ENCODE data around the gene ABLIM1. TPM values are rescaled to one million over a fixed set of nuclear protein-coding genes. Genes with fewer than 3 reads are reported as not detected.

ABLIM1 gene
- polyA plus RNA-seq, 1 donor from 2014 or later: 10.1 TPM

DNA sequence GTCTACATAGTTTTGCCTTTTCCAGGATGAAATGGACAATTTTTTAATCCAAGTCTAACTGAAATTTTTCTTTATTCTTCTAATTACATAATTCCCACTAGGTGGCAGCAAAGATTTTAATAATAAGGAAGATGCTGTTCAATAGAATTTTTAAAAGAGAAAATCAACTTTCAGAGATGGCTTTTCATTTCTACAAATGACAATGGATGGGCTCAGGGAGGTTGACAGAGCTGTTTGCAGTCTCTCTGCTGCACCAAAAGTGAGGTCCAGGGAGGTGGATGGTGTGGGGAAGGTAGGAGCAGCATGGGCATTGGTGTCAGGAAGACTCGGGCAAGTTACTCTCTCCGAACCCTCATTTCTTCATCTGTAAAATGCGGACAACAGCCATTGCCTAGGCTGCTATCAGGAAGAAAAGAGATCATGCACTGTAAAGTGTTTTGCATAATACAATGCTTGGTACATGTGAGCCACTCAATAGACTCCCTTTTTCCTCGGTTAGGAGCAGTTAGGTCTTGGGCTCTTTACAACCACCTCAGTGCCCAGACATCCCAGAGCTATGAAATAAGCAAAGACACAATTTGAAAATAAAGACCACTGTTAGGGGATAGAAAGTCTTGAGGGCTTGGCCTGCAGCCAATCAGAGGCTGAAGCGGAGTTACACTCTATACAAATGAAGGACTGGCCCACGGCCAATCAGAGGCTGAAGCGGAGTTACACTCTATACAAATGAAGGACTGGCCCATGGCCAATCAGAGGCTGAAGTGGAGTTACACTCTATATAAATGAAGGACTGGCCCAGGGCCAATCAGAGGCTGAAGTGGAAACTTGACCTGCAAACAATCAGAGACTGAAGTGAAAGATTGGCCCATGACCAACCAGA is 107.1 kb downstream of the ABLIM1 start:
- no peaks in the 10 kb centered on the region for H3F3A ChIP-seq (ENCODE audit: insufficient read depth, low read length, poor library complexity, severe bottlenecking)

GRCh38 chr10:114548662-114549061 is 109.4 kb downstream of the ABLIM1 start:
- H3K27me3 ChIP-seq (ENCODE audit: insufficient read depth, low read depth, low read length): no peaks in the 10 kb centered on the region
- no peak for TF ChIP-seq REST (IDR thresholded peaks at IDR 0.05; ENCODE audit: borderline replicate concordance)
- TF ChIP-seq SMC3 (conservative IDR thresholded peaks at IDR 0.05; ENCODE audit: poor library complexity): peak; percentile 30
- TF ChIP-seq RAD21 (conservative IDR thresholded peaks at IDR 0.05): peak; percentile 39
- no peak for TF ChIP-seq EZH2 (IDR thresholded peaks at IDR 0.05; ENCODE audit: borderline replicate concordance, insufficient read depth, low read length, poor library complexity, severe bottlenecking)
- TF ChIP-seq CTCF (IDR thresholded peaks at IDR 0.05; ENCODE audit: poor library complexity, severe bottlenecking): peak; percentile 29
- no peak overlapping the region for H3K4me2 ChIP-seq (ENCODE audit: low read length)
- no peak overlapping the region for H3K9ac ChIP-seq (ENCODE audit: low read length)
- H2AFZ ChIP-seq (ENCODE audit: low read depth, low read length): no peak overlapping the region
- no peak overlapping the region for H3K27ac ChIP-seq (ENCODE audit: low read length)
- H3K36me3 ChIP-seq (ENCODE audit: insufficient read depth, low read length): no peaks in the 10 kb centered on the region
- H3K9me2 ChIP-seq (ENCODE audit: insufficient read depth, low read length): no peaks in the 10 kb centered on the region
- H3F3A ChIP-seq (ENCODE audit: insufficient read depth, low read length, poor library complexity, severe bottlenecking): no peaks in the 10 kb centered on the region
- no peaks in the 10 kb centered on the region for H4K20me1 ChIP-seq (ENCODE audit: insufficient read depth)
- H3K4me3 ChIP-seq (ENCODE audit: low read length): no peak overlapping the region
- no peaks in the 10 kb centered on the region for H3K79me2 ChIP-seq (replicated peaks; ENCODE audit: insufficient read depth, low read length)
- no peaks in the 10 kb centered on the region for H3K9me3 ChIP-seq (ENCODE audit: low read length)

More for the DNA sequence above, 107.1 kb downstream of the ABLIM1 start:
- Histone ChIP-seq H3K4me2 (ENCODE audit: low read length) (no peak overlapping the region), H3K27me3 (ENCODE audit: insufficient read depth, low read depth, low read length) (no peaks in the 10 kb centered on the region), H3K4me3 (ENCODE audit: low read length) (no peak overlapping the region), H3K9me2 (ENCODE audit: insufficient read depth, low read length) (no peaks in the 10 kb centered on the region), H3K27ac (ENCODE audit: low read length) (no peak overlapping the region), H3K79me2 (replicated peaks; ENCODE audit: insufficient read depth, low read length) (no peaks in the 10 kb centered on the region), H3K9ac (ENCODE audit: low read length) (no peak overlapping the region), H3K9me3 (ENCODE audit: low read length) (no peaks in the 10 kb centered on the region), H4K20me1 (ENCODE audit: insufficient read depth) (no peaks in the 10 kb centered on the region), H2AFZ (ENCODE audit: low read depth, low read length) (no peak overlapping the region), H3K36me3 (ENCODE audit: insufficient read depth, low read length) (no peaks in the 10 kb centered on the region)
- TF ChIP-seq SMC3 (conservative IDR thresholded peaks at IDR 0.05; ENCODE audit: poor library complexity): peak; percentile 85
- TF ChIP-seq RAD21 (conservative IDR thresholded peaks at IDR 0.05): peak; percentile 80
- TF ChIP-seq CTCF (IDR thresholded peaks at IDR 0.05; ENCODE audit: poor library complexity, severe bottlenecking): peak; percentile 76
- TF ChIP-seq EZH2 (IDR thresholded peaks at IDR 0.05; ENCODE audit: borderline replicate concordance, insufficient read depth, low read length, poor library complexity, severe bottlenecking): no peak
